B cell (primary cell): ENCODE results near the gene CCDC200. TPM values are rescaled to one million over a fixed set of nuclear protein-coding genes. Genes with fewer than 3 reads are reported as not detected.
A peak's percentile ranks its signal among the peaks of the same experiment; 100 is the strongest.
"Not testable (repeated sequence)": the region's sequence is repeated elsewhere in the genome, so short reads cannot be mapped to it uniquely, and the experiment has no call there.

Experiments
- ATAC-seq: fragments of 200-7000 bp; cut with Tn5 transposase; one replicate; pipeline ENCODE4 v1.10.0; 2021; ENCODE audit warnings: low read depth, mild to moderate bottlenecking, moderate number of reproducible peaks, moderate library complexity
- CTCF ChIA-PET: fragments of 350-600 bp; sonication (Branson Sonifier 250); formaldehyde crosslinking; loops from one replicate; lab custom pipeline; 2021; ENCODE audit warnings: antibody characterized with exemption, inconsistent platforms; lab: Charles Lee
- POLR2A ChIA-PET: fragments of 350-600 bp; sonication (Branson Sonifier 250); formaldehyde crosslinking; loops from one replicate; lab custom pipeline; 2021; ENCODE audit warnings: antibody characterized with exemption; lab: Charles Lee
- DNase-seq: peaks from one replicate; pipeline ENCODE4 v3.0.0; 2013
- H2AFZ ChIP-seq: 2 replicates; pipeline ENCODE4 v1.6.1; 2012; ENCODE audit warnings: mild to moderate bottlenecking, low read depth, low read length; ENCODE audit not compliant: insufficient read depth, poor library complexity, severe bottlenecking
- H3K27ac ChIP-seq, 2 donors: 1 replicate in 1 of 2; 2 replicates in 1 of 2; pipeline ENCODE4 v1.5.1; 2012 to 2013; ENCODE audit warnings: low read length in 2 of 2, mild to moderate bottlenecking in 2 of 2, moderate library complexity in 1 of 2
- H3K27me3 ChIP-seq, 4 experiments: fragments of 200-600 bp in 1 of 4; sonication (generic) in 1 of 4; replicated peaks in 1 of 4; 1 replicate in 2 of 4; 2 replicates in 2 of 4; pipeline versions ENCODE4 v1.6.1 to v1.7.0; 2013 to 2016; ENCODE audit warnings: low read length in 3 of 4, mild to moderate bottlenecking in 2 of 4, mixed read lengths in 1 of 4, moderate library complexity in 1 of 4; ENCODE audit not compliant: insufficient read depth in 4 of 4, control insufficient read depth in 3 of 4; ENCODE audit errors: control extremely low read depth in 1 of 4
- H3K36me3 ChIP-seq, 2 experiments: replicated peaks in 1 of 2; 1 replicate in 1 of 2; 2 replicates in 1 of 2; pipeline versions ENCODE4 v1.6.1 to v1.7.1; 2013; ENCODE audit warnings: low read length in 1 of 2; ENCODE audit not compliant: insufficient read depth in 2 of 2, control insufficient read depth in 1 of 2; ENCODE audit errors: control extremely low read depth in 1 of 2, extremely low read depth in 1 of 2
- H3K4me1 ChIP-seq, 2 donors: fragments of 200-600 bp in 1 of 2; sonication (generic) in 1 of 2; 1 replicate in 1 of 2; 2 replicates in 1 of 2; pipeline versions ENCODE4 v1.5.1 to v1.6.1; 2013 to 2017; ENCODE audit warnings: low read length in 2 of 2; ENCODE audit not compliant: control insufficient read depth in 2 of 2, insufficient read depth in 2 of 2
- H3K4me2 ChIP-seq: replicated peaks from 2 replicates; pipeline ENCODE3; 2012; ENCODE audit warnings: mild to moderate bottlenecking, low read depth, low read length; ENCODE audit not compliant: poor library complexity, severe bottlenecking
- H3K4me3 ChIP-seq, 5 experiments: fragments of 200-600 bp in 1 of 5; sonication (generic) in 1 of 5; 1 replicate in 3 of 5; 2 replicates in 2 of 5; pipeline versions ENCODE4 v1.5.1 to v1.7.0; 2011 to 2016; ENCODE audit warnings: low read length in 4 of 5, mild to moderate bottlenecking in 4 of 5, low read depth in 2 of 5, control low read depth in 1 of 5, moderate library complexity in 1 of 5; ENCODE audit not compliant: insufficient read depth in 1 of 5; ENCODE audit errors: control extremely low read depth in 1 of 5, extremely low read depth in 1 of 5
- H3K79me2 ChIP-seq: fragments of 200-600 bp; sonication (generic); one replicate; pipeline ENCODE4 v1.6.0; 2016; ENCODE audit warnings: low read length; ENCODE audit not compliant: control insufficient read depth, insufficient read depth
- H3K9ac ChIP-seq: fragments of 200-600 bp; sonication (generic); 2 replicates; pipeline ENCODE4 v1.6.1; 2017; ENCODE audit warnings: mild to moderate bottlenecking, low read length, moderate library complexity
- H3K9me3 ChIP-seq, 3 donors: one replicate each; pipeline versions ENCODE4 v1.6.1 to v1.7.1; 2013; ENCODE audit warnings: low read length in 2 of 3; ENCODE audit not compliant: control insufficient read depth in 2 of 3, insufficient read depth in 1 of 3; ENCODE audit errors: control extremely low read depth in 1 of 3
- H4K20me1 ChIP-seq: 2 replicates; pipeline ENCODE4 v1.6.0; 2012; ENCODE audit warnings: mild to moderate bottlenecking, low read length; ENCODE audit not compliant: insufficient read depth, control insufficient read depth, poor library complexity, severe bottlenecking
- H3K27ac Mint-ChIP-seq: one replicate; pipeline ENCODE4 v1.8.0; 2021; ENCODE audit warnings: mixed read lengths
- H3K27me3 Mint-ChIP-seq: one replicate; pipeline ENCODE4 v1.8.0; 2021; ENCODE audit warnings: mixed read lengths
- H3K4me1 Mint-ChIP-seq: one replicate; pipeline ENCODE4 v1.8.0; 2021; ENCODE audit warnings: mixed read lengths
- H3K4me3 Mint-ChIP-seq: one replicate; pipeline ENCODE4 v1.8.0; 2021; ENCODE audit warnings: mixed read lengths
- H3K9me3 Mint-ChIP-seq: one replicate; pipeline ENCODE4 v1.8.0; 2022; ENCODE audit warnings: mixed read lengths; ENCODE audit not compliant: insufficient read depth
- WGBS: methylation state at CpG from one replicate; pipeline ENCODE4 v1.1.5; 2013; ENCODE audit warnings: missing lambda C conversion rate; ENCODE audit not compliant: insufficient coverage; 5-methylcytosine and 5-hydroxymethylcytosine counted together
- intact Hi-C: fragments of 100-400 bp; cut with micrococcal nuclease; formaldehyde crosslinking; loops from one replicate; pipeline ENCODE4 v1.10.0; 2022
- polyA plus RNA-seq: library from polyadenylated mRNA; depleted of rRNA; stranded (reverse); fragments of >200 nt; gene quantifications from 2 replicates; pipeline ENCODE4 v1.2.3, GENCODE V29; 2012
- total RNA-seq, 2 donors: library from RNA; stranded (reverse); fragments of 120-200 nt in 1 of 2; gene quantifications; 1 replicate in 1 of 2; 2 replicates in 1 of 2; pipeline versions ENCODE4 v1.2.3 to v1.2.4, GENCODE V29; 2013 to 2022

The CCDC200 gene
- total and polyA plus RNA-seq, 2 donors (not counting 1 experiment from before 2014, with no cell fraction given) = 0.16 to 0.74 TPM

- CTCF ChIA-PET, H3K27ac Mint-ChIP-seq: not testable (repeated sequence)
- ATAC-seq = peak; percentile 47
Measured at GRCh38 chr17:43270552-43271504, 42.4 kb upstream of the CCDC200 start.

GRCh38 chr17:43246456-43246855, 18.0 kb upstream of the CCDC200 start:
- intact Hi-C loops, H3K9me3 ChIP-seq, H3K9ac ChIP-seq, H3K9me3 Mint-ChIP-seq, H3K27ac ChIP-seq, H3K27ac Mint-ChIP-seq, DNase-seq, H3K4me2 ChIP-seq, CTCF ChIA-PET, H3K4me1 ChIP-seq, H3K27me3 ChIP-seq, H3K79me2 ChIP-seq, ATAC-seq, H3K36me3 ChIP-seq, H3K4me1 Mint-ChIP-seq, H2AFZ ChIP-seq, H4K20me1 ChIP-seq, POLR2A ChIA-PET, H3K27me3 Mint-ChIP-seq, H3K4me3 Mint-ChIP-seq, H3K4me3 ChIP-seq: not testable (repeated sequence)
- WGBS = 0% methylated on average over 6 of the region's 23 CpGs

More at GRCh38 chr17:43270552-43271504, 42.4 kb upstream of the CCDC200 start:
- H3K27me3 ChIP-seq, H3K9me3 Mint-ChIP-seq, H3K36me3 ChIP-seq, H3K4me2 ChIP-seq, H3K4me1 ChIP-seq, H3K79me2 ChIP-seq, H3K4me1 Mint-ChIP-seq, H4K20me1 ChIP-seq, H3K27ac ChIP-seq, H3K4me3 ChIP-seq, POLR2A ChIA-PET, H3K4me3 Mint-ChIP-seq, intact Hi-C loops, DNase-seq, H3K9me3 ChIP-seq, H3K9ac ChIP-seq, H2AFZ ChIP-seq, H3K27me3 Mint-ChIP-seq: not testable (repeated sequence)
- no CpG with 5 or more reads among the region's 43 CpGs for WGBS

GRCh38 chr17:43240596-43241352, 12.4 kb upstream of the CCDC200 start:
- H3K27ac ChIP-seq, H3K9ac ChIP-seq, H3K27me3 Mint-ChIP-seq, H3K36me3 ChIP-seq, DNase-seq, H3K4me1 ChIP-seq, H3K27ac Mint-ChIP-seq, POLR2A ChIA-PET, H3K4me3 ChIP-seq, H3K4me2 ChIP-seq, H3K27me3 ChIP-seq, H3K4me3 Mint-ChIP-seq, H3K79me2 ChIP-seq, CTCF ChIA-PET, H3K9me3 ChIP-seq, H3K4me1 Mint-ChIP-seq, intact Hi-C loops, H2AFZ ChIP-seq, H4K20me1 ChIP-seq, H3K9me3 Mint-ChIP-seq: not testable (repeated sequence)
- peak; percentile 50 for ATAC-seq
- WGBS = no CpG with 5 or more reads among the region's 34 CpGs
